Memory B cell (primary cell): ENCODE results near the gene ANKRD49.

ENCODE experiments used
- ATAC-seq: fragments of 150-1000 bp; cut with Tn5 transposase; 2 replicates; pipeline ENCODE4 v1.10.0; 2021; ENCODE audit warnings: low read depth, mild to moderate bottlenecking, moderate library complexity
- DNase-seq, 2 donors: peaks; one replicate each; pipeline ENCODE4 v3.0.0; 2022; ENCODE audit warnings: low spot score in 2 of 2
- H3K27ac Mint-ChIP-seq: one replicate; pipeline ENCODE4 v1.8.0; 2022; ENCODE audit warnings: mild to moderate bottlenecking, moderate library complexity, mixed read lengths
- H3K27me3 Mint-ChIP-seq: one replicate; pipeline ENCODE4 v1.8.0; 2022; ENCODE audit warnings: mixed read lengths
- H3K36me3 Mint-ChIP-seq: one replicate; pipeline ENCODE4 v1.8.0; 2022; ENCODE audit warnings: mild to moderate bottlenecking, mixed read lengths
- H3K4me1 Mint-ChIP-seq: one replicate; pipeline ENCODE4 v1.8.0; 2022; ENCODE audit warnings: mixed read lengths
- H3K4me3 Mint-ChIP-seq: one replicate; pipeline ENCODE4 v1.8.0; 2022; ENCODE audit warnings: mild to moderate bottlenecking, moderate library complexity, mixed read lengths
- H3K9me3 Mint-ChIP-seq: one replicate; pipeline ENCODE4 v1.8.0; 2022; ENCODE audit warnings: mixed read lengths

Gene ANKRD49

DNA sequence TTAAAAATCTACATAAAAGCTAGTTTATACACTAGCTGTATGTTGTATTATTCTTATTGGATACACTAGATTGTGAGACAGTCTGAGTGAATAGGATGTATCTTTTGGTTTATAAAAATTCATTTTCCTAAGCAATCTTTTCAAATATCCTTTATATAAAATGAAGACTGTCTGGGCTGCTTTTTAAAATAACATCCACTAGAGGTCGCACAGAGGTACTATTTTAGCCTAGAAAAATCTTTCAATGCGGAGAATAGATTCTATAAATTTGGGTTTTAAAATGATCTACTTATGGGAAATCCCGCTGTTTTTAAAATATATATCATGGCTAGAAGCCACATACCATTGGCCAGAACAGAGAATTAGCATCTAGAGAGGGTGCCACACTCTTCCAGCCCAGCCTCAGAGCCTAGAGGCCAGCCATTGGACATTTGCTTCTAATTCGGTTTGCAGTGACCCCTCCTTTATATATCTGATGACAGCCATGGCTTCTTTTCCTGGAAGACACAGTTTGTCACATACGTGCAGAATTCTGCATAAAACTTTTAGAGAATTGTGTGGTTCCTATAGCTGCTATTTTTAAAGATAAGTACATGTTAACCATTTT, 25.8 kb downstream of the ANKRD49 start:
- Mint-ChIP-seq H3K9me3 (no peaks in the 10 kb centered on the region), H3K4me3 (no peak overlapping the region), H3K27me3 (peaks cover 6% of the 10 kb centered on the region), H3K36me3 (no peaks in the 10 kb centered on the region), H3K27ac (no peak overlapping the region), H3K4me1 (no peaks in the 10 kb centered on the region)
- ATAC-seq (no peak), DNase-seq (peak in 1 of 2 donors; percentile 18)

DNA sequence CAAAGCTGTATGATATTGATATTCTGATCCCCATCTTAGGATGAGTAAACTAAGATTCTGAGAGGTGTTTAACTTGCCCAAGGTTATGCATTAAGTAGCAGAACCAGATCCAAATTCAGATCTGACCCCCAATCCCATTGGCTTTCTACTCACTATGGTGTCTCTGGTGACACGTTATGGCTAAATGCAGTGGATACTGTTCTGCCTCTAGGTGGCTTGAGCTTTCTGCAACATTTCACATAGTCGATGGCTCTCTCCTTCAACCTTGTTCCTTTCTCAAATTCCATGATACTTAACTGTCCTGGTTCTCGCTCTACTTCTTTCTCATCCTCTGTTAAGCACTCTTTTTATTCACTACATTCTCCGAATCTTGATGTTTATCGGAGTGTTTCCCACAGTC, 27.9 kb downstream of the ANKRD49 start:
- DNase-seq, result no peak
- H3K4me3 Mint-ChIP-seq, result no peak overlapping the region

GRCh38 chr11:94524341-94524740, 30.6 kb downstream of the ANKRD49 start:
- H3K4me3 Mint-ChIP-seq, result no peak overlapping the region
- no peak overlapping the region for H3K27ac Mint-ChIP-seq
- H3K27me3 Mint-ChIP-seq, result peaks cover 2% of the 10 kb centered on the region
- no peak for DNase-seq
- no peaks in the 10 kb centered on the region for H3K9me3 Mint-ChIP-seq
- no peaks in the 10 kb centered on the region for H3K36me3 Mint-ChIP-seq
- ATAC-seq, result no peak
- H3K4me1 Mint-ChIP-seq, result no peaks in the 10 kb centered on the region

More for the DNA sequence above, 27.9 kb downstream of the ANKRD49 start:
- no peak overlapping the region for H3K27ac Mint-ChIP-seq
- H3K4me1 Mint-ChIP-seq, result no peaks in the 10 kb centered on the region
- H3K9me3 Mint-ChIP-seq, result no peaks in the 10 kb centered on the region
- peak; percentile 43 for ATAC-seq
- H3K36me3 Mint-ChIP-seq, result no peaks in the 10 kb centered on the region
- no peaks in the 10 kb centered on the region for H3K27me3 Mint-ChIP-seq

DNA sequence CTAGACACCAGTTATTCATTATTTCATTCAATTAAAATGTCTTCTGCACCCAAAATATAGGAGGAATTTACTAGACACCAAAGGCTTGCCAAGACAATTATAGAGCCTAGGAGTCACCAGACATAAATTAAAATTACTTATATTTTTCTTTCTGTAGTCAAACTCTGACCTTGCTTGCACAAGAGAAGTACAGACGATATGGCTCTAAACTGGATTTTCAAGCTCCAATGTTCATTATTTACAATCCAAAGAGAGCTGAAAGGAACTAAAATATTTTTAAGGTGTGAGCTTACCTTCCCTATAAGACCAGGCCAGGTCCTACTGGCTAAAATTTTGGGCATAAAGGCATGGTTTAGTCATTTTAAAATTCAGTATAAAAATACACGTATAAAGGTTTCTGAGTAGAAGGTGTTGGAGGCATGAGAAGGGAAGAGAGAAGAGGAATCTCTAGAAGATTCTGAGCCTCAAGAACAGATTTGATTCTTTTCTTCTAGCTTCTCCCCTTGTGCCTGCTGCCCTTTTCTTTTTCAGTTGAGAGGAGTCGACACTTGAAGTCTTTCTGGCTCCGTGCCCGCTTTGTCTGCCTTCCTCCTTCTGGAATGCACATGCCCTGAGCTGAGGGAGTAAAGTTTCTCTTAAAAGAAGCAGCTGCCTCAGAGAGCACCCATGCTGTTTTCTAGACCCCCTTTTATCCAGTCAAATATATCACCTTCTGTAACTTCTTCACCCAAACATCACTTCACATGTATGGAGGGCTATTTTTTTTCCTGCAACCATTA, 32.0 kb downstream of the ANKRD49 start:
- Mint-ChIP-seq H3K27me3 (peaks cover 4% of the 10 kb centered on the region), H3K4me3 (no peak overlapping the region), H3K9me3 (no peaks in the 10 kb centered on the region), H3K36me3 (no peaks in the 10 kb centered on the region), H3K4me1 (no peaks in the 10 kb centered on the region), H3K27ac (no peak overlapping the region)
- DNase-seq (no peak), ATAC-seq (no peak)

DNA sequence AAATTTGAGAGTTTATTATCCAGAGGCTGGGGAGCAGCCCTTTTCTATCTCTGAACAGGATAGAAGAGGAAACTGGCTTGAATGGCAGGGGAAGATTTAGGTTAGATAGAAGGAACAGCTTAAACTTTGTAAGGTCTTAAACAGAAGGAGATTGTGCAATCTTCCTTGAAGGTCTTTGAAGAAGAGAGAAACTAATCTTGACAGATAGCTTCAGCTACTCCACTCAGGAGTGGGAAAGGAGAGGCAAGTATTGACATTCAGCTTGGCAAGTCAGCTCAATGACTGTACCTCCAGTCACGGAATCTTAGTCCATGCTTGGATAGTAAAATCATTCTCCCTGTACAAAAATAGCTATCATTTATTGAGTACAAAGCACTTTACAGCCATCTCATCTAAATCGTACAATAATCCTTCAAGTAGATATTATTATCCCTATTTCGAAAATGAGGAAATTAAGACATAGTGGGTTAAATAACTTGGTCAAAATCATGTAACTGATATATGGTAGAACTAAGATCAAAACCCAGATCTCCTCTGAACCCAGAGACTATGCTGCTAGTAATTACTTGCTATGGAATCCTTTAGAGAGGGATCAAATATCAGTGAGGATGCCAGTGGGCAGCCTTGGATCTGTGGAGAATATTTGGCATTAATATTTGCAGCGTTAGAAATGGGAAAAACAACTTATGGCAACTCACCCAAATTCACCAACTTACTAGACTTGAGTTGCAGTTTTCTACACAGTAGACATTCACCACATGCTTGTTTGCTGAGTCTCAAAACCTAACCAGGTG, 33.1 kb downstream of the ANKRD49 start:
- peaks cover 4% of the 10 kb centered on the region for H3K27me3 Mint-ChIP-seq
- no peak overlapping the region for H3K4me3 Mint-ChIP-seq
- DNase-seq, result no peak
- no peaks in the 10 kb centered on the region for H3K9me3 Mint-ChIP-seq
- no peaks in the 10 kb centered on the region for H3K36me3 Mint-ChIP-seq
- H3K27ac Mint-ChIP-seq, result no peak overlapping the region
- H3K4me1 Mint-ChIP-seq, result no peaks in the 10 kb centered on the region
- no peak for ATAC-seq

GRCh38 chr11:94528551-94528950, 34.8 kb downstream of the ANKRD49 start:
- ATAC-seq (no peak), DNase-seq (no peak)
- Mint-ChIP-seq H3K27me3 (peaks cover 4% of the 10 kb centered on the region), H3K4me3 (no peak overlapping the region), H3K9me3 (no peaks in the 10 kb centered on the region), H3K36me3 (no peaks in the 10 kb centered on the region), H3K4me1 (no peaks in the 10 kb centered on the region), H3K27ac (no peak overlapping the region)

DNA sequence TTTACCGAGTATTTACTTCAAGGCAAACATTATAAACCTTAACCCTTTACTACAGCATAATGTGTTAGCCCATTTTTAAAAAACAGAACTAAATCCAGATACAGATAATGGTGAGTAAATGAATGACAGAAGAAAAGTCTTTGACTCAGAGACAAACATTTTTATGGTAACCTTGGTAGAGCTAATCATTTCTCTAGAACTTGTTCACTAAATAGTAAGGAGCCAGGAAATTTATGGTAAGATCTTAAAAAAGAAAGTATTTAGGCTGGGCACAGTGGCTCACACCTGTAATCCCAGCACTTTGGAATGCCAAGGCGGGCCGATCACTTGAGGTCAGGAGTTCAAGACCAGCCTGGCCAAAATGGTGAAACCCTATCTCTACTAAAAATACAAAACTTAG, 38.4 kb downstream of the ANKRD49 start:
- no peaks in the 10 kb centered on the region for H3K4me1 Mint-ChIP-seq
- H3K9me3 Mint-ChIP-seq, result no peaks in the 10 kb centered on the region
- no peak for DNase-seq
- peaks cover 14% of the 10 kb centered on the region for H3K27me3 Mint-ChIP-seq
- H3K27ac Mint-ChIP-seq, result no peak overlapping the region
- no peaks in the 10 kb centered on the region for H3K36me3 Mint-ChIP-seq
- no peak for ATAC-seq
- no peak overlapping the region for H3K4me3 Mint-ChIP-seq

GRCh38 chr11:94533206-94533605, 39.4 kb downstream of the ANKRD49 start:
- no peak for ATAC-seq
- Mint-ChIP-seq H3K36me3 (no peaks in the 10 kb centered on the region), H3K27ac (no peak overlapping the region), H3K4me1 (no peaks in the 10 kb centered on the region), H3K4me3 (no peak overlapping the region), H3K9me3 (no peaks in the 10 kb centered on the region), H3K27me3 (peaks cover 13% of the 10 kb centered on the region)
- DNase-seq, result no peak

GRCh38 chr11:94533696-94534630, 40.2 kb downstream of the ANKRD49 start:
- H3K4me3 Mint-ChIP-seq, result no peak overlapping the region

GRCh38 chr11:94536386-94536785, 42.6 kb downstream of the ANKRD49 start:
- Mint-ChIP-seq H3K27me3 (peaks cover 12% of the 10 kb centered on the region), H3K36me3 (no peaks in the 10 kb centered on the region), H3K4me3 (no peak overlapping the region), H3K4me1 (no peaks in the 10 kb centered on the region), H3K27ac (no peak overlapping the region), H3K9me3 (no peaks in the 10 kb centered on the region)
- no peak for DNase-seq
- no peak for ATAC-seq

More at GRCh38 chr11:94533696-94534630, 40.2 kb downstream of the ANKRD49 start:
- Mint-ChIP-seq H3K9me3 (no peaks in the 10 kb centered on the region), H3K4me1 (no peaks in the 10 kb centered on the region), H3K27me3 (peaks cover 14% of the 10 kb centered on the region), H3K27ac (no peak overlapping the region), H3K36me3 (no peaks in the 10 kb centered on the region)
- ATAC-seq (no peak), DNase-seq (no peak)

DNA sequence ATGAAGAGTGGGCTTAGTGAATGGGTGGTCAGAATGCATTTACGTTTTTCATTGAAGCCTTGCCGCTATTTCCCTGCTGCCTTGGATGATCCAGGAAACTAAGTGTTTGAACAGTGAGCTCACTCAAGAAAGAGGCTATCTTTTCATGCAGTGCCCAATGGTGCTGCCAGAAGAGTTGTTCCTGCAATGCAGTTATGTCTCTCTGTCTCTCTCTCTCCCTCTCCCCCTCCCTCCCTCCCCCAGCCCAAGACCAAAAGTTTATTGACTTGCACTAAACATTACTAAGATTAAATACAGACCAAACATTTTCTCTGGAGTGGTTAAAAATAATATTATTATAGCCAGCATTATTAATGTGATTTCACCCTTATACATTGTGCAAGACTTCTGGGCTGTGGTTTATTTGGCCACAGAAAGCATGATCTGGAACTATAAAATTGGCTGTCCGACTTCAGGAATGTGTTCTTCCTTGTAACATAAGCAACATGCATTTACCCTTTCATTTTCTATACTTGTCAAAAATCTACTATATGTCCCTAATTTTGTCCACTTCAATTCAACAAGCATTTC, 43.3 kb downstream of the ANKRD49 start:
- no peaks in the 10 kb centered on the region for H3K9me3 Mint-ChIP-seq
- H3K27me3 Mint-ChIP-seq, result peaks cover 13% of the 10 kb centered on the region
- H3K4me1 Mint-ChIP-seq, result no peaks in the 10 kb centered on the region
- DNase-seq, result no peak
- no peak overlapping the region for H3K4me3 Mint-ChIP-seq
- ATAC-seq, result no peak
- H3K27ac Mint-ChIP-seq, result no peak overlapping the region
- no peaks in the 10 kb centered on the region for H3K36me3 Mint-ChIP-seq

DNA sequence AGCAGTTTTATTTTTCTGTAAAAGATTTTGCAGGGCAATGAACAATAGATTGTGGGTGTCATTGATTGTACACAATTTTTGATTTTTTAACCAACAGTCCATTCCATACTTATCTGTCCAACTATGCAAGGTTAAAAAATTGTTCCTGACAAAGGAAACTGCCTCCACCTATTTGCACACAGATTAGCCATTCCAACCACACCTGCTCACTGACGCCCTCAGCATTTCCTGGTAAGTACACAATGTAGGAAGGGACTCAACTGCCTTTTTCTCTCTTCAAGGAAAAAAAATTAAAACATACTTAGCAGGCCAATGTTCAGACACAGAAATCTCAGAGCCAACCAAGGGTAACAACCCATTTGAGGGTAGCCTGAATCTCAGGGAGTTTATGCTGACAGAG, 45.6 kb downstream of the ANKRD49 start:
- DNase-seq (no peak), ATAC-seq (no peak)
- Mint-ChIP-seq H3K4me1 (peaks cover 7% of the 10 kb centered on the region), H3K4me3 (no peak overlapping the region), H3K36me3 (peaks cover 2% of the 10 kb centered on the region), H3K9me3 (no peaks in the 10 kb centered on the region), H3K27me3 (peaks cover 8% of the 10 kb centered on the region), H3K27ac (no peak overlapping the region)
